NT2/D1 (cell line): ENCODE data around the gene MADD.

ENCODE experiments used
- DNase-seq: peaks from one replicate; pipeline ENCODE4 v3.0.0-alpha.2; 2011; ENCODE audit warnings: low read depth, low spot score
- H3K27me3 ChIP-seq: 2 replicates; pipeline ENCODE4 v1.6.0; 2011; ENCODE audit warnings: mild to moderate bottlenecking; ENCODE audit not compliant: insufficient read length, insufficient read depth
- H3K36me3 ChIP-seq: 2 replicates; pipeline ENCODE4 v1.6.1; 2011; ENCODE audit warnings: mild to moderate bottlenecking, low read length, mixed read lengths; ENCODE audit not compliant: insufficient read depth, insufficient read length
- H3K4me1 ChIP-seq: 2 replicates; pipeline ENCODE4 v1.5.1; 2011; ENCODE audit not compliant: insufficient read depth, insufficient read length
- H3K4me3 ChIP-seq: 2 replicates; pipeline ENCODE4 v1.5.1; 2011; ENCODE audit warnings: low read depth; ENCODE audit not compliant: insufficient read length
- H3K9ac ChIP-seq: 2 replicates; pipeline ENCODE4 v1.6.0; 2011; ENCODE audit warnings: low read depth; ENCODE audit not compliant: insufficient read length
- H3K9me3 ChIP-seq: 2 replicates; pipeline ENCODE4 v1.5.1; 2011; ENCODE audit warnings: mild to moderate bottlenecking, low read length; ENCODE audit not compliant: insufficient read depth
- SUZ12 ChIP-seq: IDR thresholded peaks from 2 replicates; pipeline ENCODE4 v1.6.1; 2011; ENCODE audit not compliant: insufficient read length, insufficient read depth; ENCODE audit errors: extremely low read depth
- YY1 ChIP-seq: IDR thresholded peaks from 2 replicates; pipeline ENCODE4 v1.6.1; 2011; ENCODE audit not compliant: insufficient read length, insufficient read depth
- ZNF274 ChIP-seq: IDR thresholded peaks from 2 replicates; pipeline ENCODE4 v1.6.1; 2011; ENCODE audit warnings: mild to moderate bottlenecking, low read depth, low read length

Gene MADD

GRCh38 chr11:47376525-47377371 lies 106.8 kb downstream of the MADD start:
- H3K36me3 ChIP-seq, result no peaks in the 10 kb centered on the region
- TF ChIP-seq YY1, result no peak
- no peak for DNase-seq
- H3K9ac ChIP-seq, result no peak overlapping the region
- no peaks in the 10 kb centered on the region for H3K27me3 ChIP-seq
- H3K4me1 ChIP-seq, result peaks cover 26% of the 10 kb centered on the region
- H3K4me3 ChIP-seq, result no peak overlapping the region
- H3K9me3 ChIP-seq, result no peaks in the 10 kb centered on the region

DNA sequence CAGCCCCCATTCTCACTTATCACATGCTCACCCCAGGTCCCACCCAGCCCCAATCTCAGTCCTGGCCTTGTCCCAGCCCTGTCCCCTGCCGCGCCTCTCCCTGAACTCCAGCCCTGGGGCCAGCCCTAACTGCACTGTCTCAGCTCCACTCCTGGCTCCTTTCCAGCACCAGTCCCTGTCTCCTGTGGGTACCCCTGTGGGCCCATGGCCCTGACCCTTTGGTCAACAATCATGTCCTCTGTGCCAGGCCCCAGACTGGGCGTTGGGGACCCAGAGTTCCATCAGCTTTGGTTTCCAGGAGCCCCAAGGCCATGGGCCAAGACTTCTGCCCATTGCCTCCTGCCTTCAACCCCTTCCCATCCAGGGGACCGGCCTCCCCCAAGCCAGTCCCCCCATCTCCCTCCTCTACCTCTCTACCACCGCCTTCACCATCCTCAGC lies 107.7 kb downstream of the MADD start:
- peaks cover 22% of the 10 kb centered on the region for H3K4me1 ChIP-seq
- no peaks in the 10 kb centered on the region for H3K9me3 ChIP-seq
- H3K36me3 ChIP-seq, result no peaks in the 10 kb centered on the region
- TF ChIP-seq YY1 (no peak), SUZ12 (no peak), ZNF274 (no peak)
- H3K9ac ChIP-seq, result no peak overlapping the region
- no peak for DNase-seq
- no peaks in the 10 kb centered on the region for H3K27me3 ChIP-seq
- no peak overlapping the region for H3K4me3 ChIP-seq

DNA sequence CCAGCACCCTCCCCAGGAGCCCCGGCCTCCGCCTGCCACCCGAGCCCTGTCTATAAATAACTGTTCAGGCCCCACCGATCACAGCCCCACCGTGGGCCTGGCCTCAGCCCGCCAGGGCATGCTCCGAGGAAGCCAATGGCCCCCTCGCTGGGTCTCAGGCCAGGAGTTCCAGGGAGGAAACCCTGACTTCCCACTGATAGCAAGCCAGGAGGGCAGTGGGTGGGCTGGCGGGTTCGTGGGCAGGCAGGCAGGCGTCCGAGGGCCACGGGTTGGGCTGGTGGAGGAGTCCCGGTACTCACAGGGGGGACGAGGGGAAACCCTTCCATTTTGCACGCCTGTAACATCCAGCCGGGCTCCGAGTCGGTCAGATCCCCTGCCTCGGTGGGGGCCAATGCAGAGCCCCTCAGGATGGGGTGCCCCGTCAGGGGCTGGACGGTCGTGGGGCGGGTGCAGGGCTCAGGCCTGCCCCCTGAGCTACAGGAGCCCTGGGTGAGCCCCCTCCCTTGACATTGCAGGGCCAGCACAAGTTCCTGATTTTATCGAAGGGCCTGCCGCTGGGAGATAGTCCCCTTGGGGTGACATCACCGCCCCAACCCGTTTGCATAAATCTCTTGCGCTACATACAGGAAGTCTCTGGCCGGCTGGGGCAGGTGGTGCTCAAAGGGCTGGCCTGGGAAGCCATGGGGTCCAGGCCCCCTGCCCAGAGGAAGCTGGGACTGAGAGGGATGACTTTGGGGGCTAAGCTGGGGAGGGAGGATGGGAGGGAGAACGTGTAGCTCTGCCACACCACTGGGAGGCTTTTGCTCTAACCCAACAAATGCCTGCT lies 108.3 kb downstream of the MADD start, which contains the start of gene SPI1:
TSS of gene SPI1 (minus strand) at position 538 of the 826 bp plus-strand sequence. CDS start at position 344, 194 bp downstream.
- H3K27me3 ChIP-seq, result no peaks in the 10 kb centered on the region
- no peak within 1 kb of the TSS for H3K4me3 ChIP-seq
- H3K36me3 ChIP-seq, result no peaks in the 10 kb centered on the region
- no peaks in the 10 kb centered on the region for H3K9me3 ChIP-seq
- no peak for DNase-seq
- H3K4me1 ChIP-seq, result peaks cover 22% of the 10 kb centered on the region
- no peak for TF ChIP-seq ZNF274
- TF ChIP-seq YY1, result no peak
- H3K9ac ChIP-seq, result peak within 1 kb of the TSS; percentile 45

- H3K4me3 ChIP-seq, result no peak overlapping the region
- no peaks in the 10 kb centered on the region for H3K36me3 ChIP-seq
- TF ChIP-seq YY1 (no peak), ZNF274 (no peak), SUZ12 (no peak)
- no peaks in the 10 kb centered on the region for H3K27me3 ChIP-seq
- no peak for DNase-seq
- H3K9me3 ChIP-seq, result no peaks in the 10 kb centered on the region
- H3K9ac ChIP-seq, result no peak overlapping the region
- H3K4me1 ChIP-seq, result peaks cover 22% of the 10 kb centered on the region
Measured at GRCh38 chr11:47378836-47379170, 108.9 kb downstream of the MADD start.

DNA sequence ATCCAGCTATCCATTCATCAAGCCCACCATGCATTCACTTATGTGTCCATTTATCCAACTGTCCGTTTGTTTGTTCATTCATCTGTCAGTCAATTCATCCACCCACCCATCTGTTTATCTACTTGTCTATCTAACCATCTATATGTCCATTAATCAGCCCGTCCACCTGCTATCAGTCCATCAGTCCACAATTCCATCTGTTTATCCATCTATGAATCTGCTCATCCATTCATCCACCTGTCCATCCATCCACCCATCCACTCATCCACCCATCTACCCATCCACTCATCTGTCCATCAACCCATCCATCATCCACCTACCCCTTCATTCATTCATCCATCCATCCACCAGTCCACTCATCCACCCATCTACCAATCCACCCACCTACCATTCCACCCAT lies 109.4 kb downstream of the MADD start:
- no peaks in the 10 kb centered on the region for H3K9me3 ChIP-seq
- TF ChIP-seq YY1 (no peak), ZNF274 (no peak), SUZ12 (no peak)
- no peak overlapping the region for H3K4me3 ChIP-seq
- H3K36me3 ChIP-seq, result no peaks in the 10 kb centered on the region
- H3K27me3 ChIP-seq, result no peaks in the 10 kb centered on the region
- no peak for DNase-seq
- H3K4me1 ChIP-seq, result peaks cover 22% of the 10 kb centered on the region
- no peak overlapping the region for H3K9ac ChIP-seq
